GM10248 (cell line): ENCODE results near the gene GJB5.

Experiments used
- CTCF ChIA-PET: fragments of 300-600 bp; sonication (Branson Sonifier 250); formaldehyde crosslinking; extraction: SDS; loops from one replicate; lab custom pipeline; 2021; ENCODE audit warnings: antibody characterized with exemption; lab: Yijun Ruan, JAX
- POLR2A ChIA-PET: fragments of 350-650 bp; sonication (Branson Sonifier 250); formaldehyde crosslinking; extraction: SDS; loops from one replicate; lab custom pipeline; 2020; ENCODE audit warnings: antibody characterized with exemption; lab: Yijun Ruan, JAX
- DNase-seq: peaks from one replicate; pipeline ENCODE4 v3.0.0; 2012; ENCODE audit errors: extremely low spot score
- CTCF ChIP-seq: IDR thresholded peaks from 2 replicates; pipeline ENCODE4 v1.5.1; 2012; ENCODE audit warnings: mild to moderate bottlenecking, low read depth; ENCODE audit errors: extremely low read depth, missing control alignments, control extremely low read depth

Gene GJB5

GRCh38 chr1:34780528-34780927 lies 25.7 kb downstream of the GJB5 start:
- TF ChIP-seq CTCF, result no peak
- no peak for DNase-seq
- POLR2A ChIA-PET, result no interaction called here
- CTCF ChIA-PET, result no interaction called here

GRCh38 chr1:34781071-34781843 lies 26.4 kb downstream of the GJB5 start, which contains the start of gene GJB3:
GJB3 (plus strand) TSS chr1:34781214; CDS start chr1:34784763, 3,549 bp downstream.
- CTCF ChIA-PET, result interaction anchor here (1.3 kb wide), 1 partner anchor 71 kb away, joined by 6 read pairs; no protein-coding TSS in a partner anchor
- DNase-seq, result no peak
- TF ChIP-seq CTCF, result no peak
- POLR2A ChIA-PET, result no interaction called here

- ChIA-PET POLR2A (no interaction called here), CTCF (interaction anchor here (1.3 kb wide), 1 partner anchor 71 kb away, joined by 6 read pairs; no protein-coding TSS in a partner anchor)
- TF ChIP-seq CTCF, result no peak
- DNase-seq, result no peak
Observed at GRCh38 chr1:34781844-34782391, 27.1 kb downstream of the GJB5 start.

- ChIA-PET CTCF (interaction anchor here (1.0 to 1.2 kb wide), 3 partner anchors 11 to 81 kb away, joined by 3 to 7 read pairs (median 3); no protein-coding TSS in a partner anchor), POLR2A (no interaction called here)
- TF ChIP-seq CTCF, result no peak
- no peak for DNase-seq
Observed at GRCh38 chr1:34784751-34785221, 29.9 kb downstream of the GJB5 start.

GRCh38 chr1:34785231-34785874 lies 30.5 kb downstream of the GJB5 start:
- DNase-seq, result no peak
- CTCF ChIA-PET, result interaction anchor here (1.0 to 1.2 kb wide), 3 partner anchors 11 to 81 kb away, joined by 3 to 7 read pairs (median 3); no protein-coding TSS in a partner anchor
- no peak for TF ChIP-seq CTCF
- POLR2A ChIA-PET, result no interaction called here

- ChIA-PET CTCF (interaction anchor here (0.7 to 2.1 kb wide), 19 partner anchors 9 to 779 kb away, joined by 3 to 22 read pairs (median 4); no protein-coding TSS in a partner anchor), POLR2A (no interaction called here)
- no peak for DNase-seq
- TF ChIP-seq CTCF, result no peak
Observed at GRCh38 chr1:34785875-34786470, 31.1 kb downstream of the GJB5 start.
